HepG2 (cell line): ENCODE data around the gene CPSF4. TPM values are rescaled to one million over a fixed set of nuclear protein-coding genes. Genes with fewer than 3 reads are reported as not detected.

Experiments used
- DR1 ChIP-seq: sonication (generic); formaldehyde crosslinking; IDR thresholded peaks from 2 replicates; pipeline ENCODE4 v1.8.0; 2021; ENCODE audit warnings: mild to moderate bottlenecking, missing genetic modification reagents, inconsistent platforms
- REST ChIP-seq, 2 experiments: IDR thresholded peaks; 2 replicates each; pipeline ENCODE4 v1.6.1; 2011 to 2012; ENCODE audit warnings: low read length in 2 of 2, borderline replicate concordance in 1 of 2, low read depth in 1 of 2, mild to moderate bottlenecking in 1 of 2, moderate library complexity in 1 of 2
- SRF ChIP-seq: IDR thresholded peaks from 2 replicates; pipeline ENCODE4 v1.6.1; 2011; ENCODE audit warnings: mild to moderate bottlenecking, low read depth, low read length, moderate library complexity
- ZBED4 ChIP-seq: sonication (generic); formaldehyde crosslinking; IDR thresholded peaks from 2 replicates; pipeline ENCODE4 v1.4.0; 2020; ENCODE audit warnings: missing genetic modification reagents, borderline replicate concordance
- ZNF205 ChIP-seq: IDR thresholded peaks from 2 replicates; pipeline ENCODE4 v1.6.1; 2018; ENCODE audit warnings: missing biosample characterization, missing genetic modification reagents
- ZNF317 ChIP-seq: sonication (generic); formaldehyde crosslinking; IDR thresholded peaks from 2 replicates; pipeline ENCODE4 v1.5.0; 2020; ENCODE audit warnings: mild to moderate bottlenecking, missing genetic modification reagents
- polyA plus RNA-seq, 8 experiments: library from polyadenylated mRNA; depleted of rRNA in 3 of 8; stranded (reverse) in 7 of 8; unstranded in 1 of 8; fragments of >200 nt; fragmentation: Illumina TruSeq in 4 of 8; extraction: Trizol in 4 of 8; gene quantifications; 2 replicates each; pipeline versions ENCODE4 v1.2.1 to v1.2.3, GENCODE V29; 2011 to 2016; ENCODE audit warnings: low read depth in 4 of 8, missing spikeins in 1 of 8, mixed read lengths in 1 of 8; ENCODE audit not compliant: insufficient read depth in 1 of 8
- total RNA-seq, 5 experiments: library from RNA; depleted of rRNA; stranded (reverse); fragments of >200 nt; fragmentation: Illumina TruSeq; extraction: Trizol; gene quantifications; 2 replicates each; pipeline ENCODE4 v1.2.3, GENCODE V29; 2016; ENCODE audit warnings: low read depth in 1 of 5
- TF ChIP-seq, protein P1 (sequence below): IDR thresholded peaks from 2 replicates; pipeline ENCODE4 v1.6.1; 2018; ENCODE audit warnings: missing genetic modification reagents, mild to moderate bottlenecking, missing compliant biosample characterization
- TF ChIP-seq, protein P2 (sequence below): sonication (generic); formaldehyde crosslinking; IDR thresholded peaks from 2 replicates; pipeline ENCODE4 v1.9.0; 2021; ENCODE audit warnings: mild to moderate bottlenecking, missing genetic modification reagents

Gene CPSF4
- total and polyA plus RNA-seq, 2 of the 13 experiments (the other 11 are each of a cell fraction or from before 2014, with no cell fraction given): 34.1 to 49.6 TPM

- peak; percentile 39; the same call in 1 of the 2 replicates for TF ChIP-seq DR1 (CRISPR knock-in tag)
- TF ChIP-seq, protein P1, sequence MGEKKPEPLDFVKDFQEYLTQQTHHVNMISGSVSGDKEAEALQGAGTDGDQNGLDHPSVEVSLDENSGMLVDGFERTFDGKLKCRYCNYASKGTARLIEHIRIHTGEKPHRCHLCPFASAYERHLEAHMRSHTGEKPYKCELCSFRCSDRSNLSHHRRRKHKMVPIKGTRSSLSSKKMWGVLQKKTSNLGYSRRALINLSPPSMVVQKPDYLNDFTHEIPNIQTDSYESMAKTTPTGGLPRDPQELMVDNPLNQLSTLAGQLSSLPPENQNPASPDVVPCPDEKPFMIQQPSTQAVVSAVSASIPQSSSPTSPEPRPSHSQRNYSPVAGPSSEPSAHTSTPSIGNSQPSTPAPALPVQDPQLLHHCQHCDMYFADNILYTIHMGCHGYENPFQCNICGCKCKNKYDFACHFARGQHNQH (CRISPR knock-in tag): peak; percentile 80; the same call in 1 of the 2 replicates
- TF ChIP-seq ZNF317: peak; percentile 52; the same call in 1 of the 2 replicates
- TF ChIP-seq, protein P2, sequence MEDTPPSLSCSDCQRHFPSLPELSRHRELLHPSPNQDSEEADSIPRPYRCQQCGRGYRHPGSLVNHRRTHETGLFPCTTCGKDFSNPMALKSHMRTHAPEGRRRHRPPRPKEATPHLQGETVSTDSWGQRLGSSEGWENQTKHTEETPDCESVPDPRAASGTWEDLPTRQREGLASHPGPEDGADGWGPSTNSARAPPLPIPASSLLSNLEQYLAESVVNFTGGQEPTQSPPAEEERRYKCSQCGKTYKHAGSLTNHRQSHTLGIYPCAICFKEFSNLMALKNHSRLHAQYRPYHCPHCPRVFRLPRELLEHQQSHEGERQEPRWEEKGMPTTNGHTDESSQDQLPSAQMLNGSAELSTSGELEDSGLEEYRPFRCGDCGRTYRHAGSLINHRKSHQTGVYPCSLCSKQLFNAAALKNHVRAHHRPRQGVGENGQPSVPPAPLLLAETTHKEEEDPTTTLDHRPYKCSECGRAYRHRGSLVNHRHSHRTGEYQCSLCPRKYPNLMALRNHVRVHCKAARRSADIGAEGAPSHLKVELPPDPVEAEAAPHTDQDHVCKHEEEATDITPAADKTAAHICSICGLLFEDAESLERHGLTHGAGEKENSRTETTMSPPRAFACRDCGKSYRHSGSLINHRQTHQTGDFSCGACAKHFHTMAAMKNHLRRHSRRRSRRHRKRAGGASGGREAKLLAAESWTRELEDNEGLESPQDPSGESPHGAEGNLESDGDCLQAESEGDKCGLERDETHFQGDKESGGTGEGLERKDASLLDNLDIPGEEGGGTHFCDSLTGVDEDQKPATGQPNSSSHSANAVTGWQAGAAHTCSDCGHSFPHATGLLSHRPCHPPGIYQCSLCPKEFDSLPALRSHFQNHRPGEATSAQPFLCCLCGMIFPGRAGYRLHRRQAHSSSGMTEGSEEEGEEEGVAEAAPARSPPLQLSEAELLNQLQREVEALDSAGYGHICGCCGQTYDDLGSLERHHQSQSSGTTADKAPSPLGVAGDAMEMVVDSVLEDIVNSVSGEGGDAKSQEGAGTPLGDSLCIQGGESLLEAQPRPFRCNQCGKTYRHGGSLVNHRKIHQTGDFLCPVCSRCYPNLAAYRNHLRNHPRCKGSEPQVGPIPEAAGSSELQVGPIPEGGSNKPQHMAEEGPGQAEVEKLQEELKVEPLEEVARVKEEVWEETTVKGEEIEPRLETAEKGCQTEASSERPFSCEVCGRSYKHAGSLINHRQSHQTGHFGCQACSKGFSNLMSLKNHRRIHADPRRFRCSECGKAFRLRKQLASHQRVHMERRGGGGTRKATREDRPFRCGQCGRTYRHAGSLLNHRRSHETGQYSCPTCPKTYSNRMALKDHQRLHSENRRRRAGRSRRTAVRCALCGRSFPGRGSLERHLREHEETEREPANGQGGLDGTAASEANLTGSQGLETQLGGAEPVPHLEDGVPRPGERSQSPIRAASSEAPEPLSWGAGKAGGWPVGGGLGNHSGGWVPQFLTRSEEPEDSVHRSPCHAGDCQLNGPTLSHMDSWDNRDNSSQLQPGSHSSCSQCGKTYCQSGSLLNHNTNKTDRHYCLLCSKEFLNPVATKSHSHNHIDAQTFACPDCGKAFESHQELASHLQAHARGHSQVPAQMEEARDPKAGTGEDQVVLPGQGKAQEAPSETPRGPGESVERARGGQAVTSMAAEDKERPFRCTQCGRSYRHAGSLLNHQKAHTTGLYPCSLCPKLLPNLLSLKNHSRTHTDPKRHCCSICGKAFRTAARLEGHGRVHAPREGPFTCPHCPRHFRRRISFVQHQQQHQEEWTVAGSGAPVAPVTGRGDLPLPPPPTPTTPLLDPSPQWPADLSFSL (CRISPR knock-in tag): no peak
- TF ChIP-seq SRF: no peak
- TF ChIP-seq REST (IDR thresholded peaks at IDR 0.05; ENCODE audit: borderline replicate concordance in 1 of 2, low read depth in 1 of 2, low read length in 2 of 2): no peak; a peak in 1 of 4 replicates
- peak; percentile 74; the same call in 1 of the 2 replicates for TF ChIP-seq ZNF205 (CRISPR knock-in tag)
- peak; percentile 39; the same call in 1 of the 2 replicates for TF ChIP-seq ZBED4 (CRISPR knock-in tag)
Measured at GRCh38 chr7:99408379-99409191, 30.2 kb upstream of the CPSF4 start, which contains the start of the genes BUD31 and PDAP1 (continued).
